Measurements from ENCODE around the gene IGLON5.

IGLON5 gene

GRCh38 chr19:51317968-51318367, 6.5 kb downstream of the IGLON5 start:
- DNase-seq (ENCODE audit: low read depth in 2 of 2), result no peak

GRCh38 chr19:51318687-51319648, 7.5 kb downstream of the IGLON5 start:
- no peak for DNase-seq (ENCODE audit: low read depth in 2 of 2)

- DNase-seq (ENCODE audit: low read depth in 2 of 2), result no peak
These were observed 8.3 kb downstream of the IGLON5 start for GRCh38 chr19:51319649-51320279.

DNA sequence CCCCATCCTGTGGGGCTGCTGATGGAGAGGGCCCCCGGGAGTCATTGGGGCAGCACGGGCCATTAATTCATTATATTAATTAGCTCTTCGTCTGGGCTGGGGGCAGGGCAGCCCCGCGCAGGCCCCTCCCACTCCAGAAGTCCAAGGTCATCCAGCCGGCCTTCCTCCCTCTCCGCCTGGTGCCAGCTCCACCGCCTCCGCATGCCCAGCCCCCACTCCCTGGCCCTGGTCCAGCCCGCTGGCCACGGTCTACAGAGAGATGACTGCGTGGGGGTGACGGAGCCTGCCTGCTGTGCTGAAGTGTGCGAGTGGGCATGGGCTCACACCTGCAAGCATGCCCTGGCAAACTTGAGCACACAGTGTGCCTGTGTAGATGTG, 8.8 kb downstream of the IGLON5 start:
- no peak for DNase-seq (ENCODE audit: low read depth in 2 of 2)

- no peak for DNase-seq (ENCODE audit: low read depth in 2 of 2)
These were observed 10.4 kb downstream of the IGLON5 start for GRCh38 chr19:51321799-51322198.

GRCh38 chr19:51323481-51324166, 12.2 kb downstream of the IGLON5 start:
- no peak for DNase-seq (ENCODE audit: low read depth in 2 of 2)

GRCh38 chr19:51324167-51324481, 12.7 kb downstream of the IGLON5 start:
- DNase-seq (ENCODE audit: low read depth in 2 of 2), result no peak

DNA sequence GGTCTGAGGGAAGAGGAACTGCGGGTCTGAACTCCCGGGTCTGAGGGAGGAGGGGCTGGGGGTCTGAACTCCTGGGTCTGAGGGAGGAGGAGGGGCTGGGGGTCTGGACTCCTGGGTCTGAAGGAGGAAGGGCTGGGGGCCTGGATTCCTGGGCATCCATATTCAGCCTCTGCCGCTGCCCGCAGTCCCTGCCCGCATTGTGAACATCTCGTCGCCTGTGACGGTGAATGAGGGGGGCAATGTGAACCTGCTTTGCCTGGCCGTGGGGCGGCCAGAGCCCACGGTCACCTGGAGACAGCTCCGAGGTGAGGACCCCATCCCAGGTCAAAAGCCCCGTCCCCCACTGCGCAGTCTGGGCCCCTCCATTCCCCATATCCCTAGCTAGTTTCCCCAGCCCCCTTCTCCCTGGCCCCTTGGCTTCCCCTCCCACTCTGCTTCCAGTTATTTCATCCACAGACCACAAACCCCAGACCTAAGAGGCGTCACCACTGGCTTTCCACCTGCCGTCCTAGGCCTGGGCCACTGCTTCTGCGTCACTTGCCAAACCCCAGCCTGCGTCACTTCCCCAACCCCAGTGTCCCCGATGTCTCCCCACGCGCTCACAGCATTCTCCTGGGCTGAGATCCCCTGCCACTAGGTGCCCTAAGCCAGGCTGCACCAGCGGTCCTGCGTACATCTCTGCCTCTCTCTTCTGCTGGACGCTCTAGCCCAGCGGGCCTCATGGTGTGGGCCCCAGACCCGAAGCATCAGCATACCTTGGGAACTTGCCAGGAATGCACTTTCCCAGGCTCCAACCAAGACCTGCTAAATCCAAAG, 13.9 kb downstream of the IGLON5 start:
- DNase-seq (ENCODE audit: low read depth in 2 of 2), result no peak

- DNase-seq (ENCODE audit: low read depth in 2 of 2), result no peak
These were observed 15.0 kb downstream of the IGLON5 start for GRCh38 chr19:51326216-51327065.

- peak; percentile 37 to 52 for DNase-seq (ENCODE audit: low read depth in 2 of 2)
These were observed 15.9 kb downstream of the IGLON5 start for GRCh38 chr19:51327066-51328001.

GRCh38 chr19:51329411-51329810, 18.0 kb downstream of the IGLON5 start:
- no peak for DNase-seq (ENCODE audit: low read depth in 2 of 2)

- DNase-seq (ENCODE audit: low read depth in 2 of 2), result no peak
These were observed 18.9 kb downstream of the IGLON5 start for GRCh38 chr19:51330366-51330765.

- no peak for DNase-seq (ENCODE audit: low read depth in 2 of 2)
These were observed 19.7 kb downstream of the IGLON5 start for GRCh38 chr19:51331193-51331592.

DNA sequence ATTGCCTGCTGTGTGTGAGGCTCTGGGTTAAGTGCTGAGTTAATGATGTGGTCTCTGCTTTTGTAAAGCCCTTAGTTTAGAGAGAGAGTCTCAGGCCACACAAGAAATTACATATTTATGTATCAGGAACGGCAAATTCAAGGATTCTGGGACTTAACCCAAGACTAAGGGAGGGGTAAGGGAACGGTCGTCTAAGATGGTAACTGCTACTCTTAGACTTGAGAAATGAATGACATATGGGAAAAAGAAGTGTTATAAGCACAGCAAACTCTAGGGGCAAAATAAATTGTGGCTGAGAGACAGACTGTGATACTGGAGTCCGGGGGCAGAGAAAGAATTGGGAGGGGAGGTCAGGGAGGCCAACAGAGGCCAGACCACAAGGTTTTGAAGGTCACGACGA, 20.3 kb downstream of the IGLON5 start:
- DNase-seq (ENCODE audit: low read depth in 2 of 2), result no peak

DNA sequence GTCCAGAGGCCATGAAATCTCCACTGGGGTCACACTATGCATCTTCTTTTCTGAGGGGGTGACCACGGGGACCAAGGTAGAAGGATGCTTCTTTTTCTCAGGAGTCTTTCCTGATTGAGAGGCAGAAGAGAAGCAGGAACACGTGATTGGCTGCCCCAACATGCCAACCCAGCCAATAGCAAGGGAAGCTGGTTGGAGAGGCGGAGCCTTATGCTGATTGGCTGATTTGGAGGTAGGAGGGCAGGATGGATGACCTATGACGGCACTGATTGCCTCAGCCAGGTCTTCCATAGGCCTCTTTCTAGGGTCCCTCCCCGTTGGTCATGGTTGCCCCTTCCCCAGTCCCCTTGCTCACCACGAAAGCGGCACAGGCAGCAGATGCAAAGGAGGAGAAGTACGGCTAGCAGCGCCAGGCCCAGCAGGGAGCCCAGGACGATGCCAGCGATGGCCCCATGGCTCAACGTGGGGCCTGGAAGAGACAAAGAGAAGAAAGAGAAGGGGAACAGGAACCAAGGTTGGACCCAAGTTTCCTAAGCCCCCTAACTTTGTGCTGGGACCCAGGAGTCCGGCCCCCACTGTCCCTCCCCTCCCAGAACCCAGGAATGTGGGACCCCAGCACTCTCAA, 22.5 kb downstream of the IGLON5 start:
- no peak for DNase-seq (ENCODE audit: low read depth in 2 of 2)

GRCh38 chr19:51337141-51337860, 25.9 kb downstream of the IGLON5 start:
- DNase-seq (ENCODE audit: low read depth in 2 of 2), result no peak

DNA sequence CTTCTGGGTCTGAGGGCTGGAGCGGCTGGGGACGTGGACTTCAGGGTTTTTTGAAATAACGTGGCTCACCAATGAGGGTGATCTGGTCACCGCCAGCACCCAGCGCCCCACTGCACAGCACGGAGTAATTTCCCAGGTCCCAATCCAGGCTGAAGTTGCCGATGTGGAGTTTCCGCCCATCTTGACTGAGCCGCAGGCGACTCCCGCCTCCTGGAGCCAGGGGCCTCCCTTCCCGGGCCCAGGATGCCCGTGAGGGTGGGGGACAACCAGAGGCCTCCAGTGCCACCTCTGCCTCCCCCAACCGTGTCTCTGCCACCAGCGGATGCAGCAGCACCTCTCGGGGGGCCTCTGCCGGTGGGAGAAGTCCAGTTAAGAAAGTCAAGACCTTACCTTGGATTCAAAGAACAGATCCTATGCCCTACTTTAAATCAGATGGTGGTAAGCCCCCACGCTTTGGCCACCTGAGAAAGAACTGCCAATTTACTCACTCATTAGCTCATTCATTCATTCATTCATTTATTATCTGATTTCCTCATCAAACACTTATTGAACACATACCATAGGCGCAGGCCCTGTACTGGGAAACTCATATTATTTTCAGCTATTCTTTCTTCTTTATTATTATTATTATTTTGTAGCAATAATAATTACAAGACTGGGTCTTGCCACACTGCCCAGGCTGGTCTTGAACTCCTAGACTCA, 26.6 kb downstream of the IGLON5 start:
- no peak for DNase-seq (ENCODE audit: low read depth in 2 of 2)
